Coronary artery (tissue), 2 donors: Measurements from ENCODE around the gene NNMT.

ENCODE experiments used
- DNase-seq: peaks from one replicate; pipeline ENCODE4 v3.0.0-alpha.2; 2017; ENCODE audit warnings: low spot score
- H3K27ac ChIP-seq, 2 donors: fragments of 200-600 bp; sonication (generic); one replicate each; pipeline ENCODE4 v1.5.1; 2016 to 2019
- H3K4me3 ChIP-seq: fragments of 200-600 bp; sonication (generic); 2 replicates; pipeline ENCODE4 v1.5.1; 2016; ENCODE audit warnings: mild to moderate bottlenecking, moderate library complexity
- TF ChIP-seq, protein P1 (sequence below): fragments of 200-600 bp; sonication (generic); IDR thresholded peaks from one replicate; pipeline ENCODE4 v1.5.1; 2019; ENCODE audit warnings: antibody characterized with exemption

NNMT gene

DNA sequence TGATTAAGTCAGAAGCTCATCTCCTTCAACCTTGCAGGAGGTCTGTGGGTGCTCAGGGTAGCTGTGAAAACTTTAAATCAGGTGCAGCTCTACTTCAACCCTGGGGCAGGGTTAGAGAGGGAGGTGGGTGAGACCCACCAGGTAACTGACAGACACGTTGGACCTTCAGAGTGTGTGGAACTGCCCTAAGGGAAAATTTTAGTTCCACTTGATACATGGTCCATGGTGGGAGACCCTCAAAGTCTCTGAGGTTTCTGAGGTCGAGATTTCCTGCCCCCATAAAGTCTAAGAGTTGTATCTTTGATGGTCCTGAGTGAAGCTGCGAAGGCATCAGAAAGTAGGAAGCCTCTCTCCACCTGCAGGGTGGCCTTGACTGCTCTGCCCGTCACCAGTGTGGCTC, 23.9 kb upstream of the NNMT start:
- no peak overlapping the region for H3K27ac ChIP-seq
- peak; percentile 29 for DNase-seq
- H3K4me3 ChIP-seq = no peak overlapping the region
- TF ChIP-seq, protein P1, sequence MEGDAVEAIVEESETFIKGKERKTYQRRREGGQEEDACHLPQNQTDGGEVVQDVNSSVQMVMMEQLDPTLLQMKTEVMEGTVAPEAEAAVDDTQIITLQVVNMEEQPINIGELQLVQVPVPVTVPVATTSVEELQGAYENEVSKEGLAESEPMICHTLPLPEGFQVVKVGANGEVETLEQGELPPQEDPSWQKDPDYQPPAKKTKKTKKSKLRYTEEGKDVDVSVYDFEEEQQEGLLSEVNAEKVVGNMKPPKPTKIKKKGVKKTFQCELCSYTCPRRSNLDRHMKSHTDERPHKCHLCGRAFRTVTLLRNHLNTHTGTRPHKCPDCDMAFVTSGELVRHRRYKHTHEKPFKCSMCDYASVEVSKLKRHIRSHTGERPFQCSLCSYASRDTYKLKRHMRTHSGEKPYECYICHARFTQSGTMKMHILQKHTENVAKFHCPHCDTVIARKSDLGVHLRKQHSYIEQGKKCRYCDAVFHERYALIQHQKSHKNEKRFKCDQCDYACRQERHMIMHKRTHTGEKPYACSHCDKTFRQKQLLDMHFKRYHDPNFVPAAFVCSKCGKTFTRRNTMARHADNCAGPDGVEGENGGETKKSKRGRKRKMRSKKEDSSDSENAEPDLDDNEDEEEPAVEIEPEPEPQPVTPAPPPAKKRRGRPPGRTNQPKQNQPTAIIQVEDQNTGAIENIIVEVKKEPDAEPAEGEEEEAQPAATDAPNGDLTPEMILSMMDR = no peak

DNA sequence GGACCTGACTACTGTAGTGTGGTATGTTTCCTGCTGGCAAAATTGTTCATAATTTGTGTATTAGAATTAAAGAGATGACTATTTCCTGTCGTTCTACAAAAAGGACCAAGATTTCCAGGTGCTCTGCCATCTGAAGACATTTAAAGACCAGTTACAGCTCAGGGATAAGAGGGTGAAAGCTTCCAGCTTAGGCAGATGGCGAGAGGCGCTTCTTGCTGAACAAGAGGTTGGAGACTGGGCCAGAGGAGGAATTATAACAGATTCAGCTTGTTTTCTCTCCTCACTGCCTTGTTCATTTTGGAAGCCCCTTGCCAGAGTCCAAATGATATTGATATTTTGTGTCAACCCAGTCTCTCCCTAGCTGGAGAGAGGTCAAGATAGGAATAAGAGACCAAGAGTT, 23.1 kb upstream of the NNMT start:
- no peak overlapping the region for H3K4me3 ChIP-seq
- TF ChIP-seq, protein P1 = no peak
- H3K27ac ChIP-seq = no peak overlapping the region
- DNase-seq = peak; percentile 29

DNA sequence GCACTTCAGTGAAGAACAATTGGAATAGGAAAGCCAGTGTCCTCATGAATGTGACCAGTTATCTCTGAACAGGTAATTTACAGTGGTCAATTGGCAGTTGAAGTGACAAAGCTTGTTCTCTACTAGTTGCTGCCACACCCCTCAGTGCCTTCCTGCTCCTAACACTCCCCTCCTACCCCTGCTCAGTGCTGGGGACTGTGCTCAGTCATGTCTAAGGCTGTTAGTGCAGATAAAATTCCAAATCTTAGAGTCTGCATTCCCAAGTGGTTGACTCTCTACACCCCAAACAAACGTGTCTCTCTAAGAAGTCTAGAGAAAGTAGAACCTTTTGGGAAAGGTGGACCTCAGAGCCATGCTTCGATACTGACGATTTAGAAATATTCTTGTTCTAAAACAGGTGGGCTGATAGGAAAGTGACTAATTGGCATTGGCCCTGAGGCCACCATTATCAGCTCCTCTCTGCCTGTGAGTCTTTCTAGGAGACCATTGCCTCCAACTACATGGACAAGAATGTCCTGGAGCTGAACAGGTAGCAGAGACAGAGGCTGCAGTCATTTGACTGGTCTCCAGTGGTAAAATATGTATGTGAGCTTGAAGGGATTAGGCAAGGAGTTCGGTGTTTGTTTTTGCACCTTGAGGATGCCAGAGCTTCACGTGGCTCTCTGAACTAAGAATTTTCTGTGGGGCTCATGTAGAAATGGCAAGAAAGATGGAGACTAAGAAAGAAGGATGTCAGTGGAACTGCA, 22.1 kb upstream of the NNMT start:
- Histone ChIP-seq H3K27ac (peak overlapping the region in 1 of 2 donors; percentile 9), H3K4me3 (no peak overlapping the region)
- DNase-seq = peak; percentile 53
- TF ChIP-seq, protein P1 = no peak

DNA sequence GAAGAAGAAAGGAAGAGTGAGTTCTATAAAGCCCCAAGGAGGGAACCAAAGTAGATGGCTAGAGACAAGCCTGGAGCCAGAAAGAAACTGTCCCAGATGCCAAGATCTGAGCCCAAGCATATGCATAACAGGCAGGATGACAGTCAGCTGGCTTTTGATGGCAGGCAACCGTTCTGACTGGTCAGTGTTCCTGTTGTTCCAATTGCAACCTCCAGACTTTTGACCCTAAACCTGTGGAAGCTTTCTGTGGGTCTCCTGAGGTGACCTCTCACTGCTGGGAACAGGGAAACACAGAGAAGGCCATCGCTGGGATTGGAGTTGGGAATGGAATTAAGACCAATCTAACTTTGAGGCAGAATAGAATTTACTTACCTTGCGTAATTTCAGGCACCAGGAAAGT, 21.6 kb upstream of the NNMT start:
- TF ChIP-seq, protein P1 = no peak
- Histone ChIP-seq H3K4me3 (no peak overlapping the region), H3K27ac (peak overlapping the region in 1 of 2 donors; percentile 54)
- DNase-seq = peak; percentile 17

DNA sequence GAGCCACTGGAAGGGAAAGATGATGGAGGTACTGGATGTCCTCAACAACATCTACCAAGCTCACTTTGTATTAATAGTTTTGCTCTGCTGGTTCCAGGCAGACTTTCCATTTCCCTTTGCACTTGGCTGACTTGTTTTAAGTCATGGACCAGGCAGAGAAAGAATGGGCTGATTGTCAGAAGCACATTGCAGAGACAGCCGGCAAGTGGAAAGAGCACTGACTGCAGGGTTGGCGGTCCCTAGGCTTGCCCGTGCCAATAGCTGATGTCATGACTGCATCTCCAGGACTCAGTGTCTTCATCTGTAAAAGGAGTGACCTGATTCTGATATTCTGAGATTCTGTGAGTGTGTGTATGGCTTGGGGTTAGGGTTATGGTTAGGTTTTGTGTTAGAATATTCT, 20.9 kb upstream of the NNMT start:
- Histone ChIP-seq H3K4me3 (no peak overlapping the region), H3K27ac (peak overlapping the region in 1 of 2 donors; percentile 54)
- peak; percentile 71 for DNase-seq
- TF ChIP-seq, protein P1 = no peak

DNA sequence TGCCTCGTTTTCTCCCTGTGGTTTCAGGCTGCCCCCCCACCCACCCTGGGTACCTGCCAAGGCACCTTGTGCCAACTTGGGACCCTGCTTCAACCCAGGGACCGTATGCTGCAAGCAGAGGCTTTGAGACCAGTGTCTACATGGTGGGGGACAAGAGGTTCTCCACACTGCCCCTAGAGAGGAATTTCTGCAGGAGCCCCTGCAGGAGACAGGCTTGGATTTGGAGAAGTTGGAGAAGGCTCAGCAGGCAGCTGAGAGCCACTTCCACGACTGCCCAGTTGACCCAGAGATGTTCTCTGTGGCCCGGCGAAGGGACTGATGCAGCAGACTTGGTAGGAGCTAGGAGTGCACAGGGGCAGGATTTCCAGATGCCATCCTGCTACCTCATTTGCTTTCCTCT, 20.1 kb upstream of the NNMT start:
- TF ChIP-seq, protein P1 = no peak
- no peak overlapping the region for H3K4me3 ChIP-seq
- peak overlapping the region in 1 of 2 donors; percentile 49 for H3K27ac ChIP-seq
- peak; percentile 68 for DNase-seq

DNA sequence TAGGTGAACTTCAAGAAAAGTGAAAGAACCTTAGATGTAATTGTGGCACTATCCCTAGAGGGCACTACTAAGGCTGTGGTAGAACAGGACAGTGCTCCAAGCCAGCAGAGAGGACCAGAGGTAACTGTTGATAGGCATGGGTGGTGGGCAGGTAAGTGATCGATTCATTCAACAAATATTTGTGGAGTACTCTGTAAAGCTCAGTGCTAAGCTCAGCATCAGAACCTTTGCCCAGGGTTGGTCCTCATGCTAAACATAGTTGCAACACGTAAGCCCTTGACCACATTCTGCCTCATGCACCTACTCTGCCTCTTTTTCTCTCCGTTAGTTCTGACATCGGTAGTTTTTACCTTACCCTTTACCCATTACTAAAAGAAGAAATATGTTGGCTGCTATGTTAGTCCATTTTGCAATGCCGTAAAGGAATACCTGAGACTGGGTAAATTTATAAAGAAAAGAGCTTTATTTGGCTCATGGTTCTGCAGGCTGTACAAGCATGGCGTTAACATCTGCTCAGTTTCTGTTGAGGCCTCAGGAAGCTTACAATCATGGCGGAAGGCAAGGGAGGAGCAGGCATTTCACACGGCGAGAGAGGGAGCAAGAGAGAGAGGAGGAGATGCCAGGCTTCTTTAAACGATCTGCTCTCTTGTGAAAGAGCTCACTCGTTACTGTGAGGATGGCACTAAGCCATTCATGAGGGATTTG, 18.4 kb upstream of the NNMT start:
- DNase-seq = no peak
- TF ChIP-seq, protein P1 = no peak
- H3K27ac ChIP-seq = no peak overlapping the region
- no peak overlapping the region for H3K4me3 ChIP-seq
